Measurements from ENCODE around the gene DCXR. TPM values are rescaled to one million over a fixed set of nuclear protein-coding genes. Genes with fewer than 3 reads are reported as not detected.

DCXR gene
- polyA plus RNA-seq, 3 donors = 88.8 to 93.1 (median 90.3) TPM

DNA sequence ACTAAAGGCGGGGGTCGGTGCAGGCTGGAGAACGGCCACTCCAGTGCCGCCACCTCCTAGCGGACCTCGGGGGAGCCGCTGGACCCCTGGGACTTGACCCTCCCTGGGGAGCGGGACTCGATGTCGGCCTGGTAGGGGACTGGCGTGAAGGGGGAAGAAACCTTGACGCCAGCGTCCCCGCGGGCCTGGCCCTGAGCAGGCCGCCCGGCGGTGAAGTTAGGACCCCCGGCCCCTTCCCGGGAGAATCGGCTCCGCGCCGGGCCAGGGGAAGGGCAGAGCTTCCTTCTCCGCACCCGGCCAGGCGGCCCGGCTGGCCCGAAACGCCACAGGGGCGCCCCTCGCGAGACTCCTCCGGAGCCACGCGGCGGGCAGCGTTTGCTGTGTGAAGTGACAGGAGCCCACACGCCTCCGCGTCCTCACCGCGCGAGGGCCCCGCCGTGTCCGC is 27.7 kb upstream of the DCXR start:
- Mint-ChIP-seq H3K27ac (peak overlapping the region in 2 of 7 donors; percentile 25 to 41), H3K9me3 (peaks cover 0 to 2% (median 0%) of the 10 kb centered on the region in 7 donors), H3K36me3 (peaks cover 11 to 19% of the 10 kb centered on the region in 2 donors), H3K4me3 (peak overlapping the region; percentile 62 to 69), H3K4me1 (peaks cover 22% of the 10 kb centered on the region), H3K27me3 (ENCODE audit: low read depth in 3 of 3) (no peaks in the 10 kb centered on the region)
- Histone ChIP-seq H3K4me1 (ENCODE audit: control insufficient read depth in 1 of 2, insufficient read depth in 2 of 2, low read length in 2 of 2) (peaks cover 20 to 29% of the 10 kb centered on the region in 2 donors), H3K36me3 (replicated peaks in 1 of 2; ENCODE audit: control insufficient read depth in 1 of 2, insufficient read depth in 2 of 2, low read length in 2 of 2) (peaks cover 35% of the 10 kb centered on the region in 2 donors), H3K79me2 (ENCODE audit: insufficient read depth, low read length) (peaks cover 18% of the 10 kb centered on the region), H4K20me1 (ENCODE audit: insufficient read depth, low read length) (peaks cover 7% of the 10 kb centered on the region), H3K27ac (ENCODE audit: low read depth in 1 of 2, low read length in 2 of 2) (peak overlapping the region in 1 of 2 donors; percentile 63), H3K4me3 (replicated peaks in 1 of 3; ENCODE audit: low read depth in 2 of 3, low read length in 3 of 3) (peak overlapping the region; percentile 72 to 87 (median 75)), H3K9ac (ENCODE audit: insufficient read depth, low read length, poor library complexity, severe bottlenecking) (peak overlapping the region; percentile 85), H3K27me3 (ENCODE audit: control insufficient read depth in 2 of 2, insufficient read depth in 2 of 2, low read length in 2 of 2) (no peaks in the 10 kb centered on the region), H3K4me2 (replicated peaks; ENCODE audit: extremely low read depth, low read length, poor library complexity, severe bottlenecking) (peak overlapping the region; percentile 97), H3K9me3 (replicated peaks in 1 of 2; ENCODE audit: control insufficient read depth in 1 of 2, insufficient read depth in 1 of 2, low read length in 2 of 2) (no peaks in the 10 kb centered on the region), H2AFZ (ENCODE audit: insufficient read depth, low read depth, low read length, poor library complexity, severe bottlenecking) (peak overlapping the region; percentile 68)
- no peak for TF ChIP-seq CTCF (IDR thresholded peaks at IDR 0.05)
- WGBS (ENCODE audit: insufficient coverage) = 2% methylated on average over 47 of the region's 47 CpGs
- peak in 2 of 3 donors; percentile 3 to 22 for DNase-seq
- intact Hi-C loops (cut with micrococcal nuclease) = loop anchor here in 1 of 2 donors (1.0 kb wide), 1 partner anchor 33 kb away; the partner anchor contains the start of gene FASN

GRCh38 chr17:82064433-82065192 is 27.1 kb upstream of the DCXR start:
- Mint-ChIP-seq H3K27ac (peak overlapping the region in 3 of 7 donors; percentile 25 to 68 (median 41)), H3K4me1 (peaks cover 22% of the 10 kb centered on the region), H3K9me3 (peaks cover 0 to 2% (median 0%) of the 10 kb centered on the region in 7 donors), H3K36me3 (peaks cover 15 to 24% of the 10 kb centered on the region in 2 donors), H3K4me3 (peak overlapping the region; percentile 62 to 69), H3K27me3 (ENCODE audit: low read depth in 3 of 3) (no peaks in the 10 kb centered on the region)
- peak overlapping the region; percentile 97 for H3K4me2 ChIP-seq (replicated peaks; ENCODE audit: extremely low read depth, low read length, poor library complexity, severe bottlenecking)
- peaks cover 18% of the 10 kb centered on the region for H3K79me2 ChIP-seq (ENCODE audit: insufficient read depth, low read length)
- H3K36me3 ChIP-seq (replicated peaks in 1 of 2; ENCODE audit: control insufficient read depth in 1 of 2, insufficient read depth in 2 of 2, low read length in 2 of 2) = peaks cover 41% of the 10 kb centered on the region in 2 donors
- 49% methylated on average over 32 of the region's 36 CpGs for WGBS (ENCODE audit: insufficient coverage)
- TF ChIP-seq CTCF (IDR thresholded peaks at IDR 0.05) = no peak
- H4K20me1 ChIP-seq (ENCODE audit: insufficient read depth, low read length) = peaks cover 7% of the 10 kb centered on the region
- H3K9me3 ChIP-seq (replicated peaks in 1 of 2; ENCODE audit: control insufficient read depth in 1 of 2, insufficient read depth in 1 of 2, low read length in 2 of 2) = no peaks in the 10 kb centered on the region
- peak overlapping the region; percentile 72 to 87 (median 75) for H3K4me3 ChIP-seq (replicated peaks in 1 of 3; ENCODE audit: low read depth in 2 of 3, low read length in 3 of 3)
- no peak for DNase-seq
- H3K27ac ChIP-seq (ENCODE audit: low read depth in 1 of 2, low read length in 2 of 2) = peak overlapping the region in 1 of 2 donors; percentile 63
- H3K27me3 ChIP-seq (ENCODE audit: control insufficient read depth in 2 of 2, insufficient read depth in 2 of 2, low read length in 2 of 2) = no peaks in the 10 kb centered on the region
- peak overlapping the region; percentile 85 for H3K9ac ChIP-seq (ENCODE audit: insufficient read depth, low read length, poor library complexity, severe bottlenecking)
- peak overlapping the region; percentile 68 for H2AFZ ChIP-seq (ENCODE audit: insufficient read depth, low read depth, low read length, poor library complexity, severe bottlenecking)
- intact Hi-C loops (cut with micrococcal nuclease) = loop anchor here in 1 of 2 donors (1.0 kb wide), 1 partner anchor 34 kb away; the partner anchor contains the start of gene FASN
- peaks cover 20 to 29% of the 10 kb centered on the region in 2 donors for H3K4me1 ChIP-seq (ENCODE audit: control insufficient read depth in 1 of 2, insufficient read depth in 2 of 2, low read length in 2 of 2)
